MM.1S (cell line): ENCODE data around the gene CROT.

Experiments
- CTCF ChIP-seq: fragments of 300-600 bp; sonication (generic); IDR thresholded peaks from 2 replicates; pipeline ENCODE4 v1.5.1; 2016; ENCODE audit warnings: antibody characterized with exemption, low read length, mixed read lengths
- EZH2 ChIP-seq: fragments of 300-600 bp; sonication (generic); optimal IDR thresholded peaks from 2 replicates; pipeline ENCODE3; 2017; ENCODE audit warnings: low read depth, mild to moderate bottlenecking, antibody characterized with exemption, low read length, mixed read lengths
- EZH2phosphoT487 ChIP-seq: fragments of 300-600 bp; sonication (generic); IDR thresholded peaks from 2 replicates; pipeline ENCODE4 v1.6.1; 2018; ENCODE audit warnings: antibody characterized with exemption, low read length

GRCh38 chr7:87411186-87411585 lies 65.7 kb downstream of the CROT start:
- TF ChIP-seq CTCF = no peak
- no peak for TF ChIP-seq EZH2phosphoT487
- no peak for TF ChIP-seq EZH2
